ENCODE results near the gene HIP1. TPM values are rescaled to one million over a fixed set of nuclear protein-coding genes. Genes with fewer than 3 reads are reported as not detected.
"Not testable (repeated sequence)": the region's sequence is repeated elsewhere in the genome, so short reads cannot be mapped to it uniquely, and the experiment has no call there.

The HIP1 gene
- total RNA-seq, 1 donor from 2014 or later, result 14.0 TPM

GRCh38 chr7:75721426-75721825 is 17.3 kb downstream of the HIP1 start:
- no peak for FAIRE-seq
- Histone ChIP-seq H3K9ac (ENCODE audit: low read length) (no peak overlapping the region), H3K9me3 (ENCODE audit: insufficient read depth, low read depth, low read length) (no peaks in the 10 kb centered on the region), H2AFZ (ENCODE audit: low read depth, low read length) (no peak overlapping the region), H3K4me2 (ENCODE audit: low read length) (no peak overlapping the region), H4K20me1 (ENCODE audit: insufficient read depth, low read length) (no peaks in the 10 kb centered on the region), H3K27ac (ENCODE audit: low read depth, low read length) (no peak overlapping the region), H3K79me2 (ENCODE audit: insufficient read depth, low read length) (no peaks in the 10 kb centered on the region), H3K4me3 (ENCODE audit: insufficient read depth, low read depth, low read length) (no peak overlapping the region), H3K4me1 (ENCODE audit: insufficient read depth, low read length) (peaks cover 4% of the 10 kb centered on the region), H3K27me3 (ENCODE audit: insufficient read depth, low read length) (no peaks in the 10 kb centered on the region), H3K36me3 (ENCODE audit: insufficient read depth, low read length) (no peaks in the 10 kb centered on the region)
- Mint-ChIP-seq H3K27ac (ENCODE audit: unreplicated experiment) (no peak overlapping the region), H3K9me3 (ENCODE audit: unreplicated experiment) (peaks cover 1% of the 10 kb centered on the region), H3K4me3 (ENCODE audit: unreplicated experiment) (no peak overlapping the region), H3K27me3 (ENCODE audit: low read depth, unreplicated experiment) (peaks cover 3% of the 10 kb centered on the region), H3K36me3 (ENCODE audit: low read depth, unreplicated experiment) (no peaks in the 10 kb centered on the region), H3K4me1 (ENCODE audit: low read depth, unreplicated experiment) (peaks cover 6% of the 10 kb centered on the region)
- TF ChIP-seq EZH2 (IDR thresholded peaks at IDR 0.05; ENCODE audit: insufficient read depth, low read length), result no peak
- no peak for TF ChIP-seq CTCF (IDR thresholded peaks at IDR 0.05; ENCODE audit: insufficient read depth, low read depth, low read length)
- DNase-seq (ENCODE audit: low read depth), result no peak

GRCh38 chr7:75719626-75720025 is 19.1 kb downstream of the HIP1 start:
- Mint-ChIP-seq H3K4me3 (ENCODE audit: unreplicated experiment) (no peak overlapping the region), H3K27me3 (ENCODE audit: low read depth, unreplicated experiment) (peaks cover 3% of the 10 kb centered on the region), H3K27ac (ENCODE audit: unreplicated experiment) (no peak overlapping the region), H3K4me1 (ENCODE audit: low read depth, unreplicated experiment) (peaks cover 6% of the 10 kb centered on the region), H3K36me3 (ENCODE audit: low read depth, unreplicated experiment) (peaks cover 2% of the 10 kb centered on the region), H3K9me3 (ENCODE audit: unreplicated experiment) (peaks cover 6% of the 10 kb centered on the region)
- no peak for FAIRE-seq
- DNase-seq (ENCODE audit: low read depth), result no peak
- H3K4me1 ChIP-seq (ENCODE audit: insufficient read depth, low read length), result peaks cover 4% of the 10 kb centered on the region
- no peak overlapping the region for H3K9ac ChIP-seq (ENCODE audit: low read length)
- no peak overlapping the region for H3K4me2 ChIP-seq (ENCODE audit: low read length)
- H3K4me3 ChIP-seq (ENCODE audit: insufficient read depth, low read depth, low read length), result no peak overlapping the region
- no peak overlapping the region for H3K27ac ChIP-seq (ENCODE audit: low read depth, low read length)
- H3K9me3 ChIP-seq (ENCODE audit: insufficient read depth, low read depth, low read length), result no peaks in the 10 kb centered on the region
- H2AFZ ChIP-seq (ENCODE audit: low read depth, low read length), result no peak overlapping the region
- no peaks in the 10 kb centered on the region for H4K20me1 ChIP-seq (ENCODE audit: insufficient read depth, low read length)
- H3K36me3 ChIP-seq (ENCODE audit: insufficient read depth, low read length), result no peaks in the 10 kb centered on the region
- TF ChIP-seq EZH2 (IDR thresholded peaks at IDR 0.05; ENCODE audit: insufficient read depth, low read length), result no peak
- no peak for TF ChIP-seq CTCF (IDR thresholded peaks at IDR 0.05; ENCODE audit: insufficient read depth, low read depth, low read length)
- no peaks in the 10 kb centered on the region for H3K79me2 ChIP-seq (ENCODE audit: insufficient read depth, low read length)
- no peaks in the 10 kb centered on the region for H3K27me3 ChIP-seq (ENCODE audit: insufficient read depth, low read length)

GRCh38 chr7:75718390-75719031 is 20.2 kb downstream of the HIP1 start:
- FAIRE-seq, result no peak
- no peak for DNase-seq (ENCODE audit: low read depth)
- no peaks in the 10 kb centered on the region for H3K36me3 ChIP-seq (ENCODE audit: insufficient read depth, low read length)
- Mint-ChIP-seq H3K27ac (ENCODE audit: unreplicated experiment) (no peak overlapping the region), H3K27me3 (ENCODE audit: low read depth, unreplicated experiment) (peaks cover 3% of the 10 kb centered on the region), H3K4me3 (ENCODE audit: unreplicated experiment) (no peak overlapping the region), H3K4me1 (ENCODE audit: low read depth, unreplicated experiment) (peaks cover 6% of the 10 kb centered on the region), H3K9me3 (ENCODE audit: unreplicated experiment) (peaks cover 6% of the 10 kb centered on the region), H3K36me3 (ENCODE audit: low read depth, unreplicated experiment) (peaks cover 2% of the 10 kb centered on the region)
- H3K4me2 ChIP-seq (ENCODE audit: low read length), result no peak overlapping the region
- no peak overlapping the region for H3K4me3 ChIP-seq (ENCODE audit: insufficient read depth, low read depth, low read length)
- H3K9ac ChIP-seq (ENCODE audit: low read length), result no peak overlapping the region
- TF ChIP-seq CTCF (IDR thresholded peaks at IDR 0.05; ENCODE audit: insufficient read depth, low read depth, low read length), result no peak
- no peak for TF ChIP-seq EZH2 (IDR thresholded peaks at IDR 0.05; ENCODE audit: insufficient read depth, low read length)
- no peaks in the 10 kb centered on the region for H3K79me2 ChIP-seq (ENCODE audit: insufficient read depth, low read length)
- H4K20me1 ChIP-seq (ENCODE audit: insufficient read depth, low read length), result no peaks in the 10 kb centered on the region
- H3K9me3 ChIP-seq (ENCODE audit: insufficient read depth, low read depth, low read length), result no peaks in the 10 kb centered on the region
- no peaks in the 10 kb centered on the region for H3K27me3 ChIP-seq (ENCODE audit: insufficient read depth, low read length)
- H2AFZ ChIP-seq (ENCODE audit: low read depth, low read length), result no peak overlapping the region
- H3K4me1 ChIP-seq (ENCODE audit: insufficient read depth, low read length), result peaks cover 4% of the 10 kb centered on the region
- H3K27ac ChIP-seq (ENCODE audit: low read depth, low read length), result no peak overlapping the region

- not testable (repeated sequence) for H3K4me3 Mint-ChIP-seq (ENCODE audit: unreplicated experiment); H2AFZ ChIP-seq (ENCODE audit: low read depth, low read length); H3K27ac Mint-ChIP-seq (ENCODE audit: unreplicated experiment); H3K9me3 Mint-ChIP-seq (ENCODE audit: unreplicated experiment); H3K4me1 ChIP-seq (ENCODE audit: insufficient read depth, low read length); H3K36me3 ChIP-seq (ENCODE audit: insufficient read depth, low read length); H3K27me3 Mint-ChIP-seq (ENCODE audit: low read depth, unreplicated experiment); H3K9me3 ChIP-seq (ENCODE audit: insufficient read depth, low read depth, low read length); H3K9ac ChIP-seq (ENCODE audit: low read length); H3K4me2 ChIP-seq (ENCODE audit: low read length); DNase-seq (ENCODE audit: low read depth); FAIRE-seq; H3K27me3 ChIP-seq (ENCODE audit: insufficient read depth, low read length); H3K4me3 ChIP-seq (ENCODE audit: insufficient read depth, low read depth, low read length); H3K36me3 Mint-ChIP-seq (ENCODE audit: low read depth, unreplicated experiment); H3K79me2 ChIP-seq (ENCODE audit: insufficient read depth, low read length); H4K20me1 ChIP-seq (ENCODE audit: insufficient read depth, low read length); H3K4me1 Mint-ChIP-seq (ENCODE audit: low read depth, unreplicated experiment)
- H3K27ac ChIP-seq (ENCODE audit: low read depth, low read length), result peak overlapping the region; percentile 45
Observed at GRCh38 chr7:75717746-75718145, 21.0 kb downstream of the HIP1 start.

All from astrocyte (in vitro differentiated cells and primary cell).